Embryonic facial prominence (tissue), 1 donor: ENCODE results near the gene LY6G6D.

ENCODE experiments used
- DNase-seq: peaks from one replicate; pipeline ENCODE4 v3.0.0-alpha.2; 2016; ENCODE audit errors: extremely low spot score

LY6G6D gene

GRCh38 chr6:31764198-31764597, 49.0 kb downstream of the LY6G6D start:
- DNase-seq: no peak

DNA sequence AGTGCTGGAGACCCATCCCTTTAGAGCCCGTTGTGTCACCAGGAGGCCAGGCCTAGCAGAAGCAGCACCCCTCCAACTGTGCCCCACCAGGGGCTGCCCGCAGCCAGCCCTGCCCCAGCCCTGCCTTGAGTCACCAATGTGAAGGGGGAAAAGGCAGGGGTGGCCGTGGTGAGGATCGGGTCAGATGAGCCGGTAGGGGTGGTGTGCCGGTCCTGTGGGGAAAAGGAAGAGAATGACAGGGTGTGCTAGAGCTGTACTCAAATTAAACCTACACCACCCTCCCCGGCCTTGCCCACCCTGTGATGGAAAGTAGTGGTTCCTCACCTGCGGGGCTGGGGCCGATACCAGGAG, 50.4 kb downstream of the LY6G6D start:
- DNase-seq: no peak

DNA sequence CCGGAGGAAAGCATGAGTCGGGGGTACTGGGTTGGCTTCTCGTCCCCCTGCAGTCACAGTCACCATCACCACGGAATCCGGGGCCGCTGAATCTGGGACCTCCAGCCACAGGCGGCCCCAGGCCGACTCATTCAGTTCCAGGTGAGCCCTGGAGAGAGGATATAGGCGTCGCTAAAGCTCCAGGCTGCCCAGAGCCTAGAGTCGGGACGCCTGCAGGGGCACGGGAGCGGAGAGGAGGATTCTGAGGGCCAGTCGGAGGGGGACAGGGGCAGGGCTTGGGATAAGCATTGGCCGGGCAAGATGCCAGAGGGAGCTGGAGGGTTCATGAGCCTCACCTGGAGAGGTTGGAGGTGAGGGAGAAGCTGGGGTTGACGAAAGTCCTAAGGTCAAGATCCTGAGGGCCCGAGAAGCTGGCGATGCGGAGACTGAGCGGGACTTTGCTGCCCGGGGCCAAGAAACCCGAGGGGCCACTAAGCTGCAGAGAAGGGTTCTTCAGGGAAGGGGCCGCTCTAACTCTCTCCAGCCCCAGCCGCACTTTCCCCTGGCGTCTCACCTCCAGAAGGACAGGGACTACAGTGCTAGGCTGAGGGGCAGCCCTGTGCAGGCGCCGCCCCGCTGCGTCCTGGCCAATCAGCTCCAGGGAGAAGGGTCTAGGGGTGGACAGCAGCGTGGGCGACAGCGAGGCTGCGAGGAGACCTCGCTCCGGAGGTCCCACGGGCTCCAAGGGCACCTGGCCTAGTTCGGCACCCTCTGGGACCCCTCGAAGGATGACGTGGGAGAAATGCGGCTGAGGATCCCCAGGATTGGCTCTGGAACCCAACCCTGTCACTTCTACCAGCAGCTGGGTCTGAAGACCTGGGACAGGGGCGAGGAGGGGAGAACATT, 51.0 kb downstream of the LY6G6D start:
- DNase-seq: no peak

DNA sequence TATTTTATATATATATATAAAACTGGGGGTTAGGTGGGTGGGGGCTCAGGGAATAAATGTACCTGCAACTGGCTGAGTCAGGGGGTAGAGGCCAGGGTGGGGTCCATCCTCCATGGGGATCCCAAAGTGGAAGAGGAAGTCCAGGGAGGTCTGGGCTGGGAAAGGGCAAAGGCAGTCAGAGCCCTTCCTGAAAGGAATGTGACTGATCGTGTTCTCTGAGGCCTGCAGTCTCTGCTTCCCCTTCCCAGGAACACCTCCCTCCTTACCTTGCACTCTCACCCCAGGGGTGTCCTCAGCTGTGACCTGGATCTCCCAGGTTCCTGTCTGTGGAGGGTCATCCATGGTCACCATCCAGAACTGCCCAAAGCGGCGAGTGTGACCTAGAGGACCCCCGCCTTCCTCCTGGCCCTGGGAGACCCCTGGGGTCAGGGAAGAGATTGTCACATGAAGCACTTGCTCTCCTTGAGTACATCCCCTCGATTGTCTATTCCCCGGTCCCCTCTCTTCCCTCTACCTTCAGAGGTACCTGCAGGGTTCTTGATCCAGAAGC, 52.0 kb downstream of the LY6G6D start:
- DNase-seq: no peak
